Placental pericyte (primary cell): Measurements from ENCODE around the gene HNRNPA3. TPM values are rescaled to one million over a fixed set of nuclear protein-coding genes. Genes with fewer than 3 reads are reported as not detected.

Experiments
- small RNA-seq: library from RNA; depleted of rRNA; stranded (forward); fragments of <200 nt; gene quantifications from one replicate; pipeline ENCODE3, GENCODE V24; 2012; ENCODE audit warnings: low replicate concordance
- total RNA-seq: library from RNA; depleted of rRNA; stranded (reverse); fragments of >200 nt; gene quantifications from 2 replicates; pipeline ENCODE4 v1.2.3, GENCODE V29; 2012

HNRNPA3 gene
- 37.7 and 40.7 TPM in 2 replicates for total RNA-seq

GRCh38 chr2:177212106-177212890 lies at the start of gene HNRNPA3:
TSS of gene HNRNPA3 (plus strand) at chr2:177212794. CDS start at chr2:177212800, 6 bp downstream.

GRCh38 chr2:177264693-177265587 lies 52.3 kb downstream of the HNRNPA3 start, which contains the start of gene NFE2L2:
TSS of gene NFE2L2 (minus strand) at chr2:177264727. CDS start at chr2:177264576, 151 bp downstream.

Small RNA genes lying within 50 kb of the gene (small RNA-seq; reads per million reads assigned to genes)
- gene MIR3128 (not detected), gene RF00019 (not detected)

Other genes with a start within 250 kb of the HNRNPA3 start
- gene NFE2L2, start 51.9 kb downstream of the HNRNPA3 start, total RNA-seq = 51.0 and 116 TPM in 2 replicates
- gene AGPS, start 180.0 kb downstream of the HNRNPA3 start, total RNA-seq = 34.6 and 53.4 TPM in 2 replicates